Natural killer cell treated with Interleukin-12 subunit alpha and Interleukin-12 subunit beta and Interleukin-15 and Interleukin-18, amount 100 ng/mL, for 72 hours (primary cell): ENCODE measurements around the gene ZCCHC10. TPM values are rescaled to one million over a fixed set of nuclear protein-coding genes. Genes with fewer than 3 reads are reported as not detected.

Source experiments
- ATAC-seq, 2 donors: fragments of 150-1000 bp; cut with Tn5 transposase in 1 of 2; sonication (Bioruptor Pico), chemical (Tn5 transposase) in 1 of 2; 2 replicates each; pipeline ENCODE4 v1.10.0; 2021
- DNase-seq: peaks from one replicate; pipeline ENCODE4 v3.0.0; 2022; ENCODE audit warnings: low spot score
- H3K27ac Mint-ChIP-seq, 2 donors: 1 replicate in 1 of 2; 2 replicates in 1 of 2; pipeline ENCODE4 v1.8.0; 2022; ENCODE audit warnings: mixed read lengths in 2 of 2, mild to moderate bottlenecking in 1 of 2, moderate library complexity in 1 of 2
- H3K27me3 Mint-ChIP-seq, 2 donors: 1 replicate in 1 of 2; 2 replicates in 1 of 2; pipeline ENCODE4 v1.8.0; 2022; ENCODE audit warnings: mixed read lengths in 2 of 2
- H3K36me3 Mint-ChIP-seq: one replicate; pipeline ENCODE4 v1.8.0; 2022; ENCODE audit warnings: mixed read lengths
- H3K4me1 Mint-ChIP-seq, 2 donors: 1 replicate in 1 of 2; 2 replicates in 1 of 2; pipeline ENCODE4 v1.8.0; 2022; ENCODE audit warnings: low read depth in 2 of 2, mixed read lengths in 2 of 2, mild to moderate bottlenecking in 1 of 2
- H3K4me3 Mint-ChIP-seq: one replicate; pipeline ENCODE4 v1.8.0; 2022; ENCODE audit warnings: mixed read lengths
- H3K9me3 Mint-ChIP-seq: 2 replicates; pipeline ENCODE4 v1.8.0; 2022; ENCODE audit warnings: mixed read lengths
- total RNA-seq, 2 donors: library from RNA; stranded (reverse); gene quantifications; one replicate each; pipeline ENCODE4 v1.2.3, GENCODE V29; 2022

The ZCCHC10 gene
- 10 to 100 TPM; 21.6 to 31.4 TPM for total RNA-seq

GRCh38 chr5:133025804-133026663 is at the start of gene ZCCHC10:
TSS of gene ZCCHC10 (minus strand) at chr5:133026549. CDS start at chr5:133026537, 12 bp downstream.
- peak within 1 kb of the TSS; percentile 88 to 95 for H3K27ac Mint-ChIP-seq
- H3K4me3 Mint-ChIP-seq = peak within 1 kb of the TSS; percentile 92
- peaks cover 3% of the 10 kb centered on the region for H3K9me3 Mint-ChIP-seq
- H3K27me3 Mint-ChIP-seq = no peaks in the 10 kb centered on the region
- H3K36me3 Mint-ChIP-seq = peaks cover 5% of the 10 kb centered on the region
- peaks cover 17 to 23% of the 10 kb centered on the region in 2 donors for H3K4me1 Mint-ChIP-seq
- DNase-seq (peak; percentile 93), ATAC-seq (peak; percentile 99 to 100)

GRCh38 chr5:133075572-133076536 is 49.5 kb upstream of the ZCCHC10 start:
- Mint-ChIP-seq H3K4me3 (no peak overlapping the region), H3K27me3 (no peaks in the 10 kb centered on the region), H3K36me3 (peaks cover 27% of the 10 kb centered on the region), H3K9me3 (no peaks in the 10 kb centered on the region), H3K27ac (no peak overlapping the region), H3K4me1 (peaks cover 20 to 22% of the 10 kb centered on the region in 2 donors)
- ATAC-seq = no peak
- DNase-seq = no peak

- ATAC-seq (no peak), DNase-seq (no peak)
- Mint-ChIP-seq H3K27ac (peak overlapping the region in 1 of 2 donors; percentile 22), H3K4me1 (peaks cover 18 to 20% of the 10 kb centered on the region in 2 donors), H3K36me3 (peaks cover 49% of the 10 kb centered on the region), H3K9me3 (no peaks in the 10 kb centered on the region), H3K27me3 (no peaks in the 10 kb centered on the region), H3K4me3 (no peak overlapping the region)
Measured at GRCh38 chr5:133072021-133072420, 45.7 kb upstream of the ZCCHC10 start.

- no peak for DNase-seq
- no peaks in the 10 kb centered on the region for H3K9me3 Mint-ChIP-seq
- no peak overlapping the region for H3K4me3 Mint-ChIP-seq
- H3K36me3 Mint-ChIP-seq = peaks cover 29% of the 10 kb centered on the region
- H3K27ac Mint-ChIP-seq = no peak overlapping the region
- no peaks in the 10 kb centered on the region for H3K27me3 Mint-ChIP-seq
- ATAC-seq = no peak
- H3K4me1 Mint-ChIP-seq = peaks cover 18 to 23% of the 10 kb centered on the region in 2 donors
Measured at GRCh38 chr5:133066045-133066444, 39.7 kb upstream of the ZCCHC10 start.

GRCh38 chr5:133065471-133065870 is 39.1 kb upstream of the ZCCHC10 start:
- peaks cover 18 to 20% of the 10 kb centered on the region in 2 donors for H3K4me1 Mint-ChIP-seq
- no peak for DNase-seq
- peaks cover 24% of the 10 kb centered on the region for H3K36me3 Mint-ChIP-seq
- no peak overlapping the region for H3K27ac Mint-ChIP-seq
- no peak overlapping the region for H3K4me3 Mint-ChIP-seq
- no peaks in the 10 kb centered on the region for H3K27me3 Mint-ChIP-seq
- no peak for ATAC-seq
- no peaks in the 10 kb centered on the region for H3K9me3 Mint-ChIP-seq

GRCh38 chr5:133063965-133064364 is 37.6 kb upstream of the ZCCHC10 start:
- H3K27ac Mint-ChIP-seq = no peak overlapping the region
- H3K4me3 Mint-ChIP-seq = no peak overlapping the region
- H3K4me1 Mint-ChIP-seq = peaks cover 18 to 23% of the 10 kb centered on the region in 2 donors
- H3K9me3 Mint-ChIP-seq = no peaks in the 10 kb centered on the region
- peaks cover 15% of the 10 kb centered on the region for H3K36me3 Mint-ChIP-seq
- DNase-seq (no peak), ATAC-seq (no peak)
- H3K27me3 Mint-ChIP-seq = no peaks in the 10 kb centered on the region

- Mint-ChIP-seq H3K27me3 (no peaks in the 10 kb centered on the region), H3K27ac (peak overlapping the region; percentile 8 to 31), H3K4me1 (peaks cover 18 to 21% of the 10 kb centered on the region in 2 donors), H3K9me3 (no peaks in the 10 kb centered on the region), H3K36me3 (peaks cover under 1% of the 10 kb centered on the region), H3K4me3 (no peak overlapping the region)
- DNase-seq (no peak), ATAC-seq (no peak)
Measured at GRCh38 chr5:133062276-133062675, 35.9 kb upstream of the ZCCHC10 start.

- Mint-ChIP-seq H3K36me3 (no peaks in the 10 kb centered on the region), H3K4me3 (no peak overlapping the region), H3K4me1 (peaks cover 32 to 33% of the 10 kb centered on the region in 2 donors), H3K27ac (no peak overlapping the region), H3K9me3 (no peaks in the 10 kb centered on the region), H3K27me3 (no peaks in the 10 kb centered on the region)
- ATAC-seq = no peak
- no peak for DNase-seq
Measured at GRCh38 chr5:133059621-133060020, 33.3 kb upstream of the ZCCHC10 start.

- Mint-ChIP-seq H3K4me3 (no peak overlapping the region), H3K4me1 (peaks cover 26 to 27% of the 10 kb centered on the region in 2 donors), H3K27me3 (no peaks in the 10 kb centered on the region), H3K36me3 (no peaks in the 10 kb centered on the region), H3K27ac (no peak overlapping the region), H3K9me3 (no peaks in the 10 kb centered on the region)
- no peak for DNase-seq
- ATAC-seq = no peak
Measured at GRCh38 chr5:133056891-133057290, 30.5 kb upstream of the ZCCHC10 start.

- Mint-ChIP-seq H3K9me3 (no peaks in the 10 kb centered on the region), H3K4me3 (peak overlapping the region; percentile 41), H3K27me3 (no peaks in the 10 kb centered on the region), H3K27ac (no peak overlapping the region), H3K36me3 (no peaks in the 10 kb centered on the region), H3K4me1 (peaks cover 37% of the 10 kb centered on the region in 2 donors)
- ATAC-seq (no peak), DNase-seq (no peak)
Measured at GRCh38 chr5:133054697-133055471, 28.5 kb upstream of the ZCCHC10 start.

GRCh38 chr5:133053448-133053847 is 27.1 kb upstream of the ZCCHC10 start:
- no peak for ATAC-seq
- peaks cover 33 to 37% of the 10 kb centered on the region in 2 donors for H3K4me1 Mint-ChIP-seq
- H3K4me3 Mint-ChIP-seq = peak overlapping the region; percentile 95
- H3K27ac Mint-ChIP-seq = peak overlapping the region in 1 of 2 donors; percentile 100
- no peak for DNase-seq
- no peaks in the 10 kb centered on the region for H3K36me3 Mint-ChIP-seq
- no peaks in the 10 kb centered on the region for H3K27me3 Mint-ChIP-seq
- no peaks in the 10 kb centered on the region for H3K9me3 Mint-ChIP-seq

GRCh38 chr5:133052317-133053175 is 26.2 kb upstream of the ZCCHC10 start:
- peak overlapping the region; percentile 95 for H3K4me3 Mint-ChIP-seq
- no peaks in the 10 kb centered on the region for H3K9me3 Mint-ChIP-seq
- peak; percentile 80 for DNase-seq
- peak overlapping the region; percentile 100 for H3K27ac Mint-ChIP-seq
- H3K36me3 Mint-ChIP-seq = no peaks in the 10 kb centered on the region
- no peaks in the 10 kb centered on the region for H3K27me3 Mint-ChIP-seq
- H3K4me1 Mint-ChIP-seq = peaks cover 29 to 32% of the 10 kb centered on the region in 2 donors
- peak; percentile 50 to 59 for ATAC-seq
